Inflammatory macrophage treated with lipopolysaccharide for 4 hours (primary cell): ENCODE data around the gene PDE6B.
A peak's percentile ranks its signal among the peaks of the same experiment; 100 is the strongest.

Source experiments
- DNase-seq: peaks from one replicate; pipeline ENCODE4 v3.0.0-alpha.2; 2020

Gene PDE6B

GRCh38 chr4:601612-602558 lies 23.5 kb upstream of the PDE6B start:
- DNase-seq, result no peak

GRCh38 chr4:602559-602942 lies 22.8 kb upstream of the PDE6B start:
- peak; percentile 16 for DNase-seq

- DNase-seq, result no peak
Observed at GRCh38 chr4:604131-604530, 21.2 kb upstream of the PDE6B start.

GRCh38 chr4:605702-606425 lies 19.5 kb upstream of the PDE6B start:
- DNase-seq, result no peak

- no peak for DNase-seq
Observed at GRCh38 chr4:608236-608635, 17.1 kb upstream of the PDE6B start.

GRCh38 chr4:609400-610050 lies 15.8 kb upstream of the PDE6B start:
- DNase-seq, result no peak

- DNase-seq, result no peak
Observed at GRCh38 chr4:610411-611261, 14.7 kb upstream of the PDE6B start.

GRCh38 chr4:612052-612748 lies 13.2 kb upstream of the PDE6B start:
- DNase-seq, result no peak

- no peak for DNase-seq
Observed at GRCh38 chr4:612749-613125, 12.6 kb upstream of the PDE6B start.

GRCh38 chr4:613126-613525 lies 12.2 kb upstream of the PDE6B start:
- DNase-seq, result no peak

- no peak for DNase-seq
Observed at GRCh38 chr4:616091-616490, 9.3 kb upstream of the PDE6B start.

- no peak for DNase-seq
Observed at GRCh38 chr4:616911-617643, 8.3 kb upstream of the PDE6B start.

- DNase-seq, result no peak
Observed at GRCh38 chr4:617644-618641, 7.4 kb upstream of the PDE6B start.

GRCh38 chr4:620201-620600 lies 5.2 kb upstream of the PDE6B start:
- no peak for DNase-seq

- DNase-seq, result no peak
Observed at GRCh38 chr4:620851-621261, 4.5 kb upstream of the PDE6B start.

- DNase-seq, result no peak
Observed at GRCh38 chr4:621296-622070, 3.9 kb upstream of the PDE6B start.

GRCh38 chr4:622071-622995 lies 3.0 kb upstream of the PDE6B start:
- no peak for DNase-seq
